Endothelial cell of umbilical vein (primary cell): ENCODE data around the gene EMC6. TPM values are rescaled to one million over a fixed set of nuclear protein-coding genes. Genes with fewer than 3 reads are reported as not detected.

Experiments
- BruUV-seq: library from RNA; stranded (reverse); fragments of 400-500 nt; replicated peaks from 2 replicates; lab custom pipeline; 2021; lab: Mats Ljungman, UMichigan
- CTCF ChIA-PET: fragments of 300-600, 350-600 bp; sonication (Branson Sonifier 250); formaldehyde crosslinking; loops from one replicate; lab custom pipeline; 2021; ENCODE audit warnings: antibody characterized with exemption, inconsistent platforms; lab: Charles Lee
- POLR2A ChIA-PET: fragments of 300-600, 350-600 bp; sonication (Branson Sonifier 250); formaldehyde crosslinking; loops from one replicate; lab custom pipeline; 2021; ENCODE audit warnings: antibody characterized with exemption, inconsistent platforms; lab: Charles Lee
- DNase-seq: peaks from one replicate; pipeline ENCODE4 v3.0.0-alpha.2; 2011; ENCODE audit warnings: low read depth, low spot score
- FAIRE-seq: peaks from 2 replicates; lab custom pipeline; 2011; peaks lifted over from hg19 to GRCh38; lab: Jason Lieb, UNC
- H2AFZ ChIP-seq: 2 replicates; pipeline ENCODE4 v1.6.0; 2012; ENCODE audit warnings: low read depth, low read length, control low read depth, inconsistent platforms
- H3K27ac ChIP-seq: 2 replicates; pipeline ENCODE4 v1.5.1; 2011; ENCODE audit warnings: low read depth, mild to moderate bottlenecking, control low read depth, low read length, moderate library complexity; ENCODE audit not compliant: insufficient read depth
- H3K27me3 ChIP-seq, 2 experiments: 2 replicates each; pipeline versions ENCODE4 v1.6.0 to v1.6.1; 2011; ENCODE audit warnings: low read length in 2 of 2, mixed read lengths in 1 of 2; ENCODE audit not compliant: control insufficient read depth in 2 of 2, insufficient read depth in 2 of 2
- H3K36me3 ChIP-seq, 2 experiments: 2 replicates in 1 of 2; 3 replicates in 1 of 2; pipeline ENCODE4 v1.5.1; 2011; ENCODE audit warnings: low read length in 2 of 2, mild to moderate bottlenecking in 1 of 2, moderate library complexity in 1 of 2; ENCODE audit not compliant: control insufficient read depth in 2 of 2, insufficient read depth in 2 of 2; ENCODE audit errors: extremely low read depth in 1 of 2
- H3K4me1 ChIP-seq: 3 replicates; pipeline ENCODE4 v1.5.1; 2011; ENCODE audit warnings: mild to moderate bottlenecking, low read length; ENCODE audit not compliant: control insufficient read depth, insufficient read depth; ENCODE audit errors: extremely low read depth
- H3K4me2 ChIP-seq: 2 replicates; pipeline ENCODE4 v1.6.1; 2011; ENCODE audit warnings: low read length, control low read depth, mixed read lengths; ENCODE audit not compliant: insufficient read depth
- H3K4me3 ChIP-seq, 3 experiments: fragments of 200-600 bp in 1 of 3; sonication (generic), shearing (Covaris generic) in 1 of 3; replicated peaks in 1 of 3; 2 replicates each; pipeline ENCODE4 v1.5.1; 2011 to 2016; ENCODE audit warnings: control low read depth in 3 of 3, low read length in 3 of 3, mild to moderate bottlenecking in 2 of 3, inconsistent platforms in 1 of 3, low read depth in 1 of 3, moderate library complexity in 1 of 3; ENCODE audit not compliant: insufficient read depth in 1 of 3
- H3K79me2 ChIP-seq: 2 replicates; pipeline ENCODE4 v1.6.0; 2012; ENCODE audit warnings: low read length, inconsistent platforms; ENCODE audit not compliant: control insufficient read depth, insufficient read depth
- H3K9ac ChIP-seq: replicated peaks from 2 replicates; pipeline ENCODE3; 2011; ENCODE audit warnings: low read length, control low read depth; ENCODE audit not compliant: insufficient read depth; ENCODE audit errors: extremely low read depth
- H3K9me1 ChIP-seq: replicated peaks from 3 replicates; pipeline ENCODE4 v1.6.0; 2011; ENCODE audit warnings: mild to moderate bottlenecking, low read length; ENCODE audit not compliant: control insufficient read depth, insufficient read depth; ENCODE audit errors: extremely low read depth
- H3K9me3 ChIP-seq: replicated peaks from 2 replicates; pipeline ENCODE4 v1.5.1; 2012; ENCODE audit warnings: low read length, inconsistent platforms; ENCODE audit not compliant: control insufficient read depth, insufficient read depth
- H4K20me1 ChIP-seq: replicated peaks from 2 replicates; pipeline ENCODE3; 2011; ENCODE audit warnings: mild to moderate bottlenecking, low read length; ENCODE audit not compliant: control insufficient read depth, insufficient read depth; ENCODE audit errors: extremely low read depth
- EZH2 ChIP-seq: IDR thresholded peaks from 2 replicates; pipeline ENCODE4 v1.6.1; 2012; ENCODE audit warnings: borderline replicate concordance, low read depth, mild to moderate bottlenecking, moderate library complexity, low read length, inconsistent platforms; ENCODE audit not compliant: severe bottlenecking
- FOS ChIP-seq: IDR thresholded peaks from 2 replicates; pipeline ENCODE4 v1.6.1; 2011; ENCODE audit warnings: mild to moderate bottlenecking, low read length, moderate library complexity, borderline replicate concordance; ENCODE audit not compliant: insufficient read depth
- GATA2 ChIP-seq: IDR thresholded peaks from 2 replicates; pipeline ENCODE4 v1.7.0; 2011; ENCODE audit warnings: low read depth, mild to moderate bottlenecking, moderate library complexity, mixed read lengths, low read length; ENCODE audit not compliant: insufficient read length, insufficient read depth
- JUN ChIP-seq: IDR thresholded peaks from 2 replicates; pipeline ENCODE4 v1.6.1; 2011; ENCODE audit warnings: borderline replicate concordance, low read depth; ENCODE audit not compliant: insufficient read length, insufficient read depth
- MYC ChIP-seq: IDR thresholded peaks from one replicate; pipeline ENCODE4 v1.6.1; 2011; ENCODE audit warnings: mild to moderate bottlenecking, low read depth, low read length
- POLR2A ChIP-seq: IDR thresholded peaks from 2 replicates; pipeline ENCODE4 v1.6.1; 2012; ENCODE audit warnings: low read depth, mild to moderate bottlenecking, control low read depth, low read length
- POLR2AphosphoS5 ChIP-seq: IDR thresholded peaks from 2 replicates; pipeline ENCODE4 v1.6.1; 2012; ENCODE audit warnings: low read depth, mild to moderate bottlenecking, control low read depth, low read length, moderate library complexity; ENCODE audit not compliant: insufficient read depth
- dilution Hi-C: fragments of 300-500 bp; cut with MboI; formaldehyde crosslinking; loops from one replicate; pipeline ENCODE4 v1.15.0; 2019; ENCODE audit warnings: low sequenced_read_pairs; ENCODE audit not compliant: extremely low pct_ligation_motif_present
- intact Hi-C: fragments of 100-400 bp; cut with micrococcal nuclease; formaldehyde crosslinking; loops from one replicate; pipeline ENCODE4 v1.10.0; 2022
- polyA plus RNA-seq, 4 experiments: library from polyadenylated mRNA; depleted of rRNA in 3 of 4; stranded (reverse) in 3 of 4; unstranded in 1 of 4; fragments of >200 nt; gene quantifications; 2 replicates each; pipeline versions ENCODE4 v1.2.1 to v1.2.3, GENCODE V29; 2011 to 2012; ENCODE audit warnings: missing spikeins in 1 of 4
- total RNA-seq: library from RNA; stranded (reverse); gene quantifications from 2 replicates; pipeline ENCODE4 v1.2.3, GENCODE V29; 2021
- TF ChIP-seq, protein P1 (sequence below): IDR thresholded peaks from 2 replicates; pipeline ENCODE4 v1.6.1; 2011; ENCODE audit not compliant: insufficient read depth, insufficient read length

The EMC6 gene
- total and polyA plus RNA-seq, 2 donors (not counting 3 experiments of a cell fraction or from before 2014, with no cell fraction given): 54.0 to 105 TPM

- no peaks in the 10 kb centered on the region for H3K79me2 ChIP-seq
- dilution Hi-C loops (no loop called here), intact Hi-C loops (loop anchor here (2.0 kb wide), 2 partner anchors 41 to 145 kb away; partner anchors contain the start of gene HASPIN)
- DNase-seq: no peak
- no peaks in the 10 kb centered on the region for H4K20me1 ChIP-seq
- no peaks in the 10 kb centered on the region for H3K9me3 ChIP-seq
- BruUV-seq: no TSS peak
- no peak for TF ChIP-seq POLR2A
- TF ChIP-seq POLR2AphosphoS5: no peak
- TF ChIP-seq FOS: no peak
- no peak for TF ChIP-seq EZH2
- TF ChIP-seq GATA2: no peak
- TF ChIP-seq JUN: no peak
- TF ChIP-seq, protein P1, sequence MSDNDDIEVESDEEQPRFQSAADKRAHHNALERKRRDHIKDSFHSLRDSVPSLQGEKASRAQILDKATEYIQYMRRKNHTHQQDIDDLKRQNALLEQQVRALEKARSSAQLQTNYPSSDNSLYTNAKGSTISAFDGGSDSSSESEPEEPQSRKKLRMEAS: no peak
- TF ChIP-seq MYC: no peak
- no peak overlapping the region for H2AFZ ChIP-seq
- no peak overlapping the region for H3K4me2 ChIP-seq
- H3K4me3 ChIP-seq: no peak overlapping the region
- H3K27me3 ChIP-seq: peaks cover 0 to 9% of the 10 kb centered on the region in 2 experiments
- FAIRE-seq: no peak
- CTCF ChIA-PET: interaction anchor here (0.7 to 1.8 kb wide), 21 partner anchors 8 to 634 kb away, joined by 3 to 22 read pairs (median 4); partner anchors contain the start of genes HASPIN and P2RX5
- POLR2A ChIA-PET: no interaction called here
- no peak overlapping the region for H3K9ac ChIP-seq
- H3K36me3 ChIP-seq: no peaks in the 10 kb centered on the region
- H3K27ac ChIP-seq: no peak overlapping the region
- H3K4me1 ChIP-seq: no peaks in the 10 kb centered on the region
- no peaks in the 10 kb centered on the region for H3K9me1 ChIP-seq
Observed at GRCh38 chr17:3682033-3682432, 13.4 kb downstream of the EMC6 start.
